Effector CD8-positive, alpha-beta T cell (primary cell): ENCODE measurements around the gene YBX2.
"Not testable (repeated sequence)": the region's sequence is repeated elsewhere in the genome, so short reads cannot be mapped to it uniquely, and the experiment has no call there.

ENCODE experiments used
- DNase-seq: peaks from one replicate; lab custom pipeline; 2025; lab: John Stamatoyannopoulos, UW
- total RNA-seq, 4 experiments: gene quantifications; one replicate each; lab custom pipeline; 2026; lab: John Stamatoyannopoulos, UW

YBX2 gene
- 0.18 to 0.91 (median 0.28) reads per million in 4 experiments for total RNA-seq

DNA sequence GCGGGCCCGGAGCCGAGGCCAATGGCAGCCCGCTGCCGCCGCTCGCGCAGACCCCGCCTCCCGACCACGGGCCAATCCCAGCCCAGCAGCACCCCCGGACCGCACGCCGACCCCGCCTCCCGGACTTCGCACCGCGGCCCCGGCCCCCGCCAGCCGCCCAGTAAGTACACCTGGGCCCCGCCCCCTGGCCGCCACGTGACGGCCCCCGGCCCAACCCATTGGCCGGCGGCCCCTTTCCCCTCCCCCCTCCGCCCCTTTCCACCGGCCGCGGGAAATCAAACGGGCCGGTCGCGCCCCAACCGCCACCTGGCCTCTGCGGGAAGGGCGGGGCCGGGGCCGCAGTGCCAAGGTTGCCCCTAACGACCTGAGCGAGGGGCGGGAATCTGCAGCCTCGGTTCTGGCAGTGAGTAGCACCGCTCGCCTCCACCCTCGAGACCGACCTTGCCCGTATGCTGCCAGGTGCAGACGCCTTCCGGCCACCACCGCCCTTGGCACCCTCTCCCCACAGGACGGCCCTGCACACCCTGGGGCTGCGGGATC lies at the start of gene YBX2:
Gene YBX2 (minus strand): TSS at position 26 of the 540 bp plus-strand sequence. CDS start 139 bp downstream, outside the sequence.
- DNase-seq = peak; percentile 52

DNA sequence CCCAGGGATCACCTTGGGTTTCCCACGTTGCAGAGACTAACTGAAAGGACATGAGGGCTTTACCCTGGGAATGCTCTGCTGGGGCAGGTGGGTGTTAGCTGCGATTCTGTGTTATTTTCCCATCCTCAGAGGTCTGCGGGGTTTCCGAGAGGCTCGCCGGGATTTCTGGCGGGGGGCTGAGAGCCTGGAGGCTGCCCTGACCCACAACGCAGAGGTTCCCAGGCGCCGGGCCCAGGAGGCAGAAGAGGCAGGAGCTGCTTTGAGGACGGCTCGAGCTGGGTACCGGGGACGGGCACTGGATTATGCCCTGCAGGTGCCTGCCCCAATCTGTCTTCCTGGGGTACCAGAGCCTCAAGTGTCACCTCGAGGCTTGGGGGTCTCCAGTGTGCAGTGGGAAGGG lies 48.8 kb upstream of the YBX2 start:
- DNase-seq = no peak

- no peak for DNase-seq
Observed at GRCh38 chr17:7341842-7342241, 47.4 kb upstream of the YBX2 start.

GRCh38 chr17:7340179-7340578 lies 45.7 kb upstream of the YBX2 start:
- DNase-seq = no peak

DNA sequence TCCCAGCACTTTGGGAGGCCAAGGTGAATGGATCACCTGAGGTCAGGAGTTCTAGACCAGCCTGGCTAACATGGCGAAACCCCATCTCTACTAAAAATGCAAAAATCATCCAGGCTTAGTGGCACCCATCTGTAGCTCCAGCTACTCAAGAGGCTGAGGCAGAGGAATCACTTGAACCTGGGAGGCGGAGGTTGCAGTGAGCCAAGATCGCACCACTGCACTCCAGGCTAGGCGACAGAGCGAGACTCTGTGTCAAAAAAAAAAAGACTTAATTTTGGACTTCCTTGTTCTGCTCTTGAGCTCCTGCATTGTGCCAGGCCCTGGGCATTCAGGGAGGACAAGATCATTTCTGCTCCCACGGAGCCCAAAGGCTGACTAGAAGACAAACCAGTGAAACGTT lies 43.2 kb upstream of the YBX2 start:
- not testable (repeated sequence) for DNase-seq

DNA sequence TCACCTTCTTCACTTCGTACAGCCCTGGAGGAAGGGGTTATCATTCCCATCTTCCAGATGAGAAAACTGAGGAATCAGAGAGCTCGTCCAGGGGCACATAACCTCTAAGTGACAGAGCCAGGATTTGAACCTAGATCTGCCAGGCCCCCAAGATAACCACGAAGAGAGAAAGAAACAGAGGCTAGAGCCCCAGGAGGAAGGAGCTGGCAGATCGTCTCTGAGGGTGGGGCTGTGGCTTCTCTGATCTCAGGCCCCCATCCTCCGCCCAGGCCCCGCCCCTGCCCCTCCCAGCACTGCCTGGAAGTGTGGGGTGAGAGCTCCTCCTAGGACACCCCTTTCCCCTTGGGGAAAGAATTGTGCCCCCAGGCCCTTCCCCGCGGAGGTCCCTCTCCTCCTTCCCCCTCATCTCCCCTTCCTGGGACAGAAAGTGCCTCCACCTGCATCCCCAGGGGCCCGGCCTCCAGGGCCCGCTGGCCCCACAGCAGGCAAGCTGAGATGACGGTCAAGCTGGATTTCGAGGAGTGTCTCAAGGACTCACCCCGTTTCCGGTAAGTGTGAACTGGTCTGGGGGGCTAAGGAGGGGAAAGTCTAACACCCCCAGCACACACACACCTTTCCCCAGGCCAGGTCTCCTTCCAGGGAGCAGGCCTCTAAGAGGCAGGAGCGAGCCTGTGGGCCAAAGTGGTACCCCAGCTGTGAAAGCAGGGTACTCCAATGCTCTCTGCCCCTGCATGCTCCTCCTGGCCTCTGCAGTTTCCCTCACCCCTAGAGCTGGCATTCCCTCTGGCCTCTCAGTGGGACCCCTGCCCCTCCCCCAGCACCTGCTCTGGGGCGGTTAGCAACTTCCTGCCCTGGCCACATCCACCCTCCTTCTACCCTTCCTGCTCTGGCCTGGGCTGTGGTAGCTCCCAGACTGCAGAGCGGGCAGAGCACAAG lies 42.1 kb upstream of the YBX2 start, which contains the start of gene ACAP1:
Gene ACAP1 (plus strand): TSS at position 290 of the 936 bp plus-strand sequence. CDS start 206 bp downstream, at position 496.
- peak; percentile 76 for DNase-seq

- not testable (repeated sequence) for DNase-seq
Observed at GRCh38 chr17:7335765-7336164, 41.3 kb upstream of the YBX2 start.

DNA sequence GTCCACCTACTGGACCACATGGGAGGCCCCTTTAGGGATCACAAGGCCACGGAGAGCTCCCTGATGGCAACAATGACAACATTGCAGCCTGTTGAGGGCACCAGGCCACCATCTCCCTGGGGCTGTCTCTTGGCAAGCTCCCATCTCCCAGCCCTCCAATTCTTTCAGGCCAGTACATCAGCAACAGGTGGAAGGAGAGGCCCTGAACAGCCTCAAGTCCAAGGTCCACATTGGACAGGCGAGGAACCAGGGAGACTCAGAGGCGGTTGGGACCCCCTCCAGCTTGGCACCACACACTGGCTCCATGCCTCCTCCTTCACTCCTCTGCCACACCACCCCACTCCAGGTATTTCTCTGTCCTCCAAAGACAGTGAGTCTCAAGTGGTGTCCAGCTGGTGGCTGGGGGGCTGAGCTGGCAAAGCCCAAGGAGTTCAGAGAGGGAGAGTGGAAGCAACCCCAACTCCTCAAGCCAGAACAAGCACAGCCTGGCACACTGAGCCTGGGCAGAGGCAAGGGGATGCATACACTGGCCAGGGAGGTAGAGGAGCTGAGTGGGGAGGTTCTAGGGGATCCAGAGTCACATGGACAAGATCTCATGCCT lies 40.6 kb upstream of the YBX2 start:
- DNase-seq = no peak

DNA sequence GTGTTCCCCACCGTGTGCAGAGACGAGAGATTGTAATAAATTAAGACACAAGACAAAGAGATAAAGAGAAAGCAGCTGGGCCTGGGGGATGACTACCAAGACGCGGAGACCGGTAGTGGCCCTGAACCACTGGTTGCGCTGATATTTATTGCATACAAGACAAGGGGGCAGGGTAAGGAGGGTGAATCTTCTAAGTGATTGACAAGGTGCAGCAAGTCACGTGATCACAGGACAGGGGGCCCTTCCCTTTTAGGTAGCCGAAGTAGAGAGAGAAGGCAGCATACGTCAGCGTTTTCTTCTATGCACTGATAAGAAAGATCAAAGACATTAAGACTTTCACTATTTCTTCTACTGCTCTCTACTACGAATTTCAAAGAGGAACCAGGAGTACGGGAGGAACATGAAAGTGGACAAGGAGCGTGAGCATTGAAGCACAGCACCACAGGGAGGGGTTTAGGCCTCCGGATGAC lies 38.2 kb upstream of the YBX2 start:
- DNase-seq = peak; percentile 24

- DNase-seq = no peak
Observed at GRCh38 chr17:7332111-7332510, 37.7 kb upstream of the YBX2 start.

DNA sequence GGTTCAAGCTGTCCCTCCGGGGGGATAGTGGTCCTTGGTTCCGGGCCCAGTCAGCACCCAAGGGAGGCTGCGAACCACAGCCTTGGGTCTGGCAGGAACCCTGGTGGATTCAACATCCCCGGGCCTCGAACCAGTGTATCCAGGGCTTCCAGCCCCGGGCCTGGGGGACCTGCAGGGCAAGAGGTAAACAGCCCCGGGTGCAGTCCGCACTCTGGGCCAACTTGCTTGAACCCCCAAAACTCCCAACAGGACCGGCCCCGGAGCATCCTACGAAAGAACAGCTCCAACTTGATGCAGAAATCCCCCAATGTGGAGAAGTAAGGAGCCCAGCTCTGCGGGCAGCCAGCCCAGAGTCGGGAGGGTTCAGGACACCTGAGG lies 36.2 kb upstream of the YBX2 start:
- DNase-seq = no peak

DNA sequence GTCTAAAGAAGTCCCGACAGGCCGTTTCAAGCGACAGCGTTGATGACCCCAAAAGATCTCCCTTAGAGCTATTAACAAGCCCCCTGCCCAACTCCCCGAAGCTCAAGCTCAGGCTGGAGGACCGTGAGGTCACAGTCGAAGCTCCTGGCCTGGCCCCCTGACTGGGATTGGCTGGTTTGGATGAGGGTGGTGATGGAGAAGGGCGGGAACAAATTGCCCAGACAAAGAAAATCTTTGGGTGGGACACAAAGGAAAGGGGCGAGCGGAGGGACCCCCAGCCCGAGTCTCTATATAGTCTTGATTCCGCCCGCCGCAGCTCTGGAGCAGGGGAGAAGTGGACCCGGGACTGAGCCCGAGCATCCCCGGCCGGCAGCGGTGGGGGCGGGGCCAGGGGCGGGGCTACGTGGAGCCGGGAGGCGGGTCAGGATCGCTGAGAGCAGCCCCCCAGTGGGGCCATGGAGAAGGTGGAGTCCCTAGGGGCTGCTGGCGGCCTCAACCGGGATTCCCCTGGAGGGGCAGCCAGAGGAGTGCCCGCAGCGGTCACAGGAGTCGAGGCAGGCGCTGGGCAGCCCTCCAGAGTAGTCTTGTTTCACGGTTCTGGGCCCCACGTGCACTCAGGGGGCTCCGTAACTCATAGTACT lies 35.7 kb upstream of the YBX2 start:
- DNase-seq = peak; percentile 73

DNA sequence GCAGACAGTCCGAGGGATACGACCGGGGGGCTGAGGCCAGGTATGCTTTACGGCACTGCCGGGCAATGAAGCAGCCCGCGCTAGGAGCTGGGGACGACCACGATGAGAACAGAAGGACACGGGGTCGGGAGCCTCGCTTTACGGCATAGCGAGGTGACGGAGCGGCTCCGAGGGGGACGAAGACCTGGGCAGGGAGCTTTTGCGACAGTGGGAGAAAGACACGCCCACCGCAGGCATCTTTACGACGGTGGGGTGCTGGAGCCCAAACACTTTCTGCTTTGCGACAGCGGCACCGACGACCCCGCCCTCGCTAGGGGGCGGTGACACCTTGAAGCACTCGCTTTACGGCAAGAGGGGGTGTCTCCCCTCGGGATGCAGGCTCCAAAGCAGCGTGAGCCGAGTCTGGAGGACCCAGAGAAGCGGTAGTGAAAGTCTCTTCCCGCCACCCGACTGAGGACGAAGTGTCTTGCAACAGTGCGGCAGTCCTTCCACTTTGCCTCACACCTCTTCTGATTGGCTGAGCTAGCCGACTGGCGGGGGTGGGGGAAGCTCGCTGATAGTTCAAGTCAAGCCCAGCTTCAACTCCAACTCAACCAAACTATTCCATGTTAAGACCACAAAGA lies 35.0 kb upstream of the YBX2 start:
- DNase-seq = peak; percentile 95

GRCh38 chr17:7328840-7329373 lies 34.5 kb upstream of the YBX2 start, which contains the start of gene NEURL4:
NEURL4 (minus strand) TSS chr17:7329335; CDS start chr17:7329312, 23 bp downstream.
- no peak for DNase-seq

- no peak for DNase-seq
Observed at GRCh38 chr17:7328009-7328408, 33.6 kb upstream of the YBX2 start.

GRCh38 chr17:7327501-7327900 lies 33.1 kb upstream of the YBX2 start:
- no peak for DNase-seq

- no peak for DNase-seq
Observed at GRCh38 chr17:7327056-7327455, 32.6 kb upstream of the YBX2 start.

DNA sequence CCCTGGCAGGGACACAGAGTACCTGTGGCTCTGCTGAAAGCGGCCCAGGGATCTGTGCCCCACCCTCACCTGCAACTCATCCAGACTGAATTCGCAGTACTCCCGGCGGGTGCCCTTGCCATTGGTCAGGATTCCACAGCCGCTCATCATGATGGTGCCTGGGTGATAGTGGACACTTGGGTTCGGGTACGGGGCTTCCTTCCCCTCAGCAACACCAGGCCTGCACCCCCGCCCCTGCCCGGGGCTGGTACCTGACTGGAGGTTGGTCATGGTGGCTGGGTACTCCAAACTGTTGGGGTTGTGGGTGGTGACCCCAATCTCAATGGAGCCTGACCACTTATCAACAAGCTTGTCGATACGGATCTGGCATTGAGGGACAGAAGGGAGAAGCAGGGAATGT lies 31.7 kb upstream of the YBX2 start:
- no peak for DNase-seq

GRCh38 chr17:7325031-7325528 lies 30.6 kb upstream of the YBX2 start:
- DNase-seq = no peak

DNA sequence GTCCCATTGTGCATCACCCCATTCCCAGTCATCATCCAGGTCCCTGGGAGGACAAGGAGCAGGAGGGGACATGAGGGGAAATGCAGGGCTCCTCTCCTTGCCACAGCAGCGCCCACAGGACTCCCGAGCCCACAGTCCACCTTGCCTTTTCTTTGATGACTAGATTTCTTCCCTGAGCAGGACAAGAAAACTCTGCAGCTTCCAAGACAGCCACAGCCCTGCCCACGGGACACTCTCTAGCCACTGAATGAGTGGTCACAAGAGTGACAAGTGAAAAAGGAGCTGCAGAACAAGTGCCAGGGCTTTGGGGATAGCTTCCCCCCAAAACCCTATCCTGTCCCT lies 30.0 kb upstream of the YBX2 start:
- DNase-seq = no peak
